ENCODE data around the gene LMAN1.

The LMAN1 gene

DNA sequence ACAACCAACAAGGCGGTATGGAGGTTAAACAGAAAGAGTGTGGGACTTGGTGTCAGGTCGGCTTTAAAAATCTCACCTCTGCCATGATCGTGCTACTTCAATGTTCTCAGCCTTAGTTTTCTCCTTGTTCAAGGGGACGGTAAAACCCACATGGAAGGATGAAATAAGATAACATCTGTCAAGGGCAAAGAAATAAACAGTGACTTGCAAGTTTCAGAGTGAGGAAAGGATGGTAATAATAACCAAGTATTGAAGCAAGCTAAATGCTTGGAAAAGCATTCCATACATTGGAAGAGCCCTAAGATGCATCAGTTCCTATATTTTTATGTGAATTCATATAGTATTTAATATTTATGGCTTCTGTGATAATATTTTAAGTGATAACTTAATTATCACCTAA, 29.8 kb upstream of the LMAN1 start:
- Histone ChIP-seq H3K4me1 (ENCODE audit: control insufficient read depth, low read depth, low read length) (peaks cover 2% of the 10 kb centered on the region), H4K8ac (ENCODE audit: low read depth, low read length) (no peak overlapping the region), H2BK5ac (ENCODE audit: low read length) (no peak overlapping the region), H3K36me3 (ENCODE audit: control insufficient read depth, insufficient read depth, low read length) (no peaks in the 10 kb centered on the region), H2AK5ac (ENCODE audit: low read length) (no peak overlapping the region), H3K4me2 (ENCODE audit: low read length) (no peak overlapping the region), H3K79me1 (ENCODE audit: low read length) (no peaks in the 10 kb centered on the region), H2BK120ac (ENCODE audit: low read depth, low read length) (no peak overlapping the region), H3K79me2 (ENCODE audit: control insufficient read depth, insufficient read depth, low read length) (no peaks in the 10 kb centered on the region), H4K5ac (ENCODE audit: low read length) (no peak overlapping the region), H3K9ac (ENCODE audit: low read length) (no peak overlapping the region), H3K56ac (ENCODE audit: low read length) (no peak overlapping the region), H2BK15ac (replicated peaks; ENCODE audit: low read depth) (no peak overlapping the region), H3K4me3 (ENCODE audit: low read length) (no peak overlapping the region), H3K27ac (ENCODE audit: low read depth, low read length) (no peak overlapping the region), H3K18ac (ENCODE audit: low read length) (no peak overlapping the region), H3K23ac (ENCODE audit: low read length) (no peak overlapping the region), H3K4ac (ENCODE audit: low read depth, low read length) (no peak overlapping the region), H3K27me3 (ENCODE audit: insufficient read depth, low read length, poor library complexity) (peaks cover 19% of the 10 kb centered on the region)
- no peak for DNase-seq
- no CpG with 5 or more reads among the region's 4 CpGs for WGBS (ENCODE audit: extremely low coverage, insufficient coverage, low lambda C conversion rate)

DNA sequence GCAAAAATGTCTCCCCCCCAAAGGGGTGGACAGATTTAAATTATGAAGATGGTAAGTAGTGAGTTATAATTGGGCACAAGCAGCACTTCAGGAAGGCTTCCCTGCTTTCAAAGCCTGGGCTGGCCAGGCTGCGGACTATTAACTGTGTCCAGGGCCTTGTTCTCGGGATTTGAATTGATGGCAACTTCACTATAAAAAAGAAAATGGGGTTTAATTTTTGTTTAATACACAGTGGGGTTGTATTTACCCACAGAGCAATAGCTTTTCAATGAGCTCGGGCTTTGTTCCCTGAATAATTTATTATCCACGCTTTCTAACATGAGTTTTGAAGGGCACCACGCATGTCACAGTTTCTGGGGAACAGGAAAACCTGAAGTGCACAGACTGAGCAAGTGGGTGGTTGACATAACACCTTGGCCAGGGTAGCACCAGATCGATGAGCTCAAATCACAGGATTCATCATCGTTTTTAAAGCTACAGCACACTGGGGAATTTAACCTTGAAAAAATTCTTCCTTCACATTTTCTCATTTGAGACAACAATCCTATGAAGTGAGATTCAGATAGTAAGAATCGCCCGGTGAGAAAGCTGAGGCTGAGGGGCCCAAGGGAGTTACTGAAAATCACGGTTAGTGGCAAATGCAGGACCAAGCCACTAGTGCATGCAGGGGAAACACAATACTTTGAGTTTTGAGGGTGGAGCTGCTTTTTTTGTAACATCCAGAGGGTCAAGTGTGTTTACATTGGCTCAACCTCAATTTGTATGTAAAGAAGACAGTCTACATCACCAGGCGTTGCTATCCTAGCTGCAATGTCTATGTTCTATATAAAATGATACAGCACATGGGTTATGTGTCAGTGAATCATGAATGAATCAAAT, 28.9 kb upstream of the LMAN1 start:
- Histone ChIP-seq H3K4me3 (ENCODE audit: low read length) (no peak overlapping the region), H2BK15ac (replicated peaks; ENCODE audit: low read depth) (no peak overlapping the region), H2BK120ac (ENCODE audit: low read depth, low read length) (no peak overlapping the region), H2BK5ac (ENCODE audit: low read length) (no peak overlapping the region), H3K4ac (ENCODE audit: low read depth, low read length) (no peak overlapping the region), H3K4me1 (ENCODE audit: control insufficient read depth, low read depth, low read length) (peaks cover 2% of the 10 kb centered on the region), H3K36me3 (ENCODE audit: control insufficient read depth, insufficient read depth, low read length) (no peaks in the 10 kb centered on the region), H3K27me3 (ENCODE audit: insufficient read depth, low read length, poor library complexity) (peaks cover 19% of the 10 kb centered on the region), H3K18ac (ENCODE audit: low read length) (no peak overlapping the region), H3K23ac (ENCODE audit: low read length) (no peak overlapping the region), H3K9ac (ENCODE audit: low read length) (no peak overlapping the region), H3K27ac (ENCODE audit: low read depth, low read length) (no peak overlapping the region), H3K4me2 (ENCODE audit: low read length) (no peak overlapping the region), H3K79me1 (ENCODE audit: low read length) (no peaks in the 10 kb centered on the region), H4K5ac (ENCODE audit: low read length) (no peak overlapping the region), H3K79me2 (ENCODE audit: control insufficient read depth, insufficient read depth, low read length) (no peaks in the 10 kb centered on the region), H3K56ac (ENCODE audit: low read length) (no peak overlapping the region), H4K8ac (ENCODE audit: low read depth, low read length) (no peak overlapping the region), H2AK5ac (ENCODE audit: low read length) (no peak overlapping the region)
- WGBS (ENCODE audit: extremely low coverage, insufficient coverage, low lambda C conversion rate), result no CpG with 5 or more reads among the region's 11 CpGs
- DNase-seq, result no peak

DNA sequence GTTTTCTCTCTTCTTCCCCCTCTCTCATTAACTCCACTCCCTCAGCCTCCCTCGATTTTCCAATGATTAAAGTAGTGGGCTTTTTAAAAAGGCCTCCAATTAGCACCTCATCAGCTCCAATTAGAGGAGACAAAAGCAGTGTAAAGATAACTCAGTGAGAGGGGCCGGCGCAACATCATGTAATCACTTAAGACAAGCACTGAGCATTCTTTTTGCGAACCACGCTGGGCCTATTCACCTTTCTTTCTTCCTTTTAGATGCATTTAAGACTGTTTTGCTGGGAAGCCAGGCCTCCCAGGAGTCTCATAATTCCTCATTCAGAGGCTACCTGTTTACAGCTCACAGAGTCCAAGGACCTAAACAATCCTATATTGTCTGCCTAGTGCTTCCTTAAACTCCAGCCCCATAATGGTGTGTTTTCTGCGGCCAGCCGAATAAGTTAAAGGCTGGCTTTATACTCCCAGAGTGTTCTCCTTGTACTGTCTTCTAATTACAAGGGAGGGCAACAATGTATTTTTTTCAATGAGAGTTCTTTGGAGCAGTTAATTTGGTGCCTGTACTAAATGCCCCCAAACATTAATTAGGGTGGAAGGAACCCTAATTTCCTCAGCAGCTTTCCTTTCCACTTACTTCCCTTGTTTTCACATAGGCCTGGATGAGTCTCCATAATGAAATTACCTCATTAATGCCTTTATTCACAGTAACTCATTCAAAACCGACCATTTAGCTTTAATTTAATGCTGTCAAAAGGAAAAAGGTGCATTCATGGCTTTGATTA, 28.0 kb upstream of the LMAN1 start:
- H3K4me3 ChIP-seq (ENCODE audit: low read length), result no peak overlapping the region
- H3K79me1 ChIP-seq (ENCODE audit: low read length), result no peaks in the 10 kb centered on the region
- H3K27me3 ChIP-seq (ENCODE audit: insufficient read depth, low read length, poor library complexity), result peaks cover 19% of the 10 kb centered on the region
- no peak overlapping the region for H3K27ac ChIP-seq (ENCODE audit: low read depth, low read length)
- no peak overlapping the region for H3K18ac ChIP-seq (ENCODE audit: low read length)
- no peak overlapping the region for H3K9ac ChIP-seq (ENCODE audit: low read length)
- no peak overlapping the region for H2BK5ac ChIP-seq (ENCODE audit: low read length)
- peak; percentile 91 for DNase-seq
- H4K5ac ChIP-seq (ENCODE audit: low read length), result no peak overlapping the region
- H3K56ac ChIP-seq (ENCODE audit: low read length), result no peak overlapping the region
- no peak overlapping the region for H3K4me2 ChIP-seq (ENCODE audit: low read length)
- peaks cover 2% of the 10 kb centered on the region for H3K4me1 ChIP-seq (ENCODE audit: control insufficient read depth, low read depth, low read length)
- no peak overlapping the region for H4K8ac ChIP-seq (ENCODE audit: low read depth, low read length)
- no peak overlapping the region for H2BK15ac ChIP-seq (replicated peaks; ENCODE audit: low read depth)
- H2BK120ac ChIP-seq (ENCODE audit: low read depth, low read length), result no peak overlapping the region
- no peaks in the 10 kb centered on the region for H3K36me3 ChIP-seq (ENCODE audit: control insufficient read depth, insufficient read depth, low read length)
- H3K79me2 ChIP-seq (ENCODE audit: control insufficient read depth, insufficient read depth, low read length), result no peaks in the 10 kb centered on the region
- WGBS (ENCODE audit: extremely low coverage, insufficient coverage, low lambda C conversion rate), result no CpG with 5 or more reads among the region's 8 CpGs
- no peak overlapping the region for H2AK5ac ChIP-seq (ENCODE audit: low read length)
- H3K4ac ChIP-seq (ENCODE audit: low read depth, low read length), result no peak overlapping the region
- H3K23ac ChIP-seq (ENCODE audit: low read length), result no peak overlapping the region

DNA sequence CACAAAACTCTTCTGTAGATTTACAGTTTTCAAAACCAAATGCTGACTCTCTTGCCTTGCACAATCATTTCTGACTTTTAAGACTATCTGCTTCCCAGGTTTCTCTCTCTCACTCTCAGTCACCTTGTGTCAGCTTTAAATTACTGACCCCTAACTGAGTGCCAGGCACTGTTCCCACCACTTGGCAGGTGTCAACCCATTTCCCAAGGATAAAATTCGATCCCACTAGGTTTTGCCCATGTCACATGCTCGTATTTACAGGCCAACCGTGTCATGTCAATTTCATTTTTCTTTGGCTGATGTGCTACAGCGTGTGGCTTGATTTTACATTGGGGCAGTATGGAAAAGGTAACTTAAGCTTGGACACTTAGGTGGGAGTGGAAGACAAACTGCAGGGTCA, 26.1 kb upstream of the LMAN1 start:
- no CpG with 5 or more reads among the region's 4 CpGs for WGBS (ENCODE audit: extremely low coverage, insufficient coverage, low lambda C conversion rate)
- no peaks in the 10 kb centered on the region for H3K79me2 ChIP-seq (ENCODE audit: control insufficient read depth, insufficient read depth, low read length)
- H4K5ac ChIP-seq (ENCODE audit: low read length), result no peak overlapping the region
- no peak overlapping the region for H3K23ac ChIP-seq (ENCODE audit: low read length)
- H3K9ac ChIP-seq (ENCODE audit: low read length), result no peak overlapping the region
- peaks cover 2% of the 10 kb centered on the region for H3K4me1 ChIP-seq (ENCODE audit: control insufficient read depth, low read depth, low read length)
- H3K79me1 ChIP-seq (ENCODE audit: low read length), result no peaks in the 10 kb centered on the region
- DNase-seq, result no peak
- no peak overlapping the region for H3K4ac ChIP-seq (ENCODE audit: low read depth, low read length)
- no peak overlapping the region for H3K27ac ChIP-seq (ENCODE audit: low read depth, low read length)
- H4K8ac ChIP-seq (ENCODE audit: low read depth, low read length), result no peak overlapping the region
- H3K4me3 ChIP-seq (ENCODE audit: low read length), result no peak overlapping the region
- H2BK5ac ChIP-seq (ENCODE audit: low read length), result no peak overlapping the region
- H3K36me3 ChIP-seq (ENCODE audit: control insufficient read depth, insufficient read depth, low read length), result no peaks in the 10 kb centered on the region
- no peak overlapping the region for H2BK15ac ChIP-seq (replicated peaks; ENCODE audit: low read depth)
- no peak overlapping the region for H2BK120ac ChIP-seq (ENCODE audit: low read depth, low read length)
- H3K18ac ChIP-seq (ENCODE audit: low read length), result no peak overlapping the region
- H3K56ac ChIP-seq (ENCODE audit: low read length), result no peak overlapping the region
- no peak overlapping the region for H3K4me2 ChIP-seq (ENCODE audit: low read length)
- H3K27me3 ChIP-seq (ENCODE audit: insufficient read depth, low read length, poor library complexity), result peaks cover 19% of the 10 kb centered on the region
- H2AK5ac ChIP-seq (ENCODE audit: low read length), result no peak overlapping the region

DNA sequence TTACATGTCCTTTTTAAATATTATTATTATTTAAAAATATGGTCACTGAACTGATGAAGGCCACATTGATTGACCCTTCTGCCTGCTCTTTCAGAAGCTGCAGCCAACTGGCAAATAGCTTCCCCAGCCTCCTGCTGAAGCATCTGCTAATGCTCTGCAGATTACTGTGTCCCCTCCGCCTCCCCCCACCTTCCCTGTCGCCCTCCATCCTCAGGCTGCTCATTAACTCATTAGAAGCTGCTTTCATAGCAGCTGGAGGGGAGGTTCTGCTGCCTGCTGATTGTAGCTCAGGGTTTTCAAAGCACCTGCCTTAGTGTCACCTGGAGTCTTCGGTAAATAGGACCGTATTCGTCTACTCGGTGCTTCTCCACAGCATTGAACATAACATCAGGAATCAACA, 24.8 kb upstream of the LMAN1 start:
- H3K27ac ChIP-seq (ENCODE audit: low read depth, low read length), result no peak overlapping the region

More for the DNA sequence above, 24.8 kb upstream of the LMAN1 start:
- DNase-seq, result no peak
- H3K4me1 ChIP-seq (ENCODE audit: control insufficient read depth, low read depth, low read length), result peaks cover 2% of the 10 kb centered on the region
- H4K5ac ChIP-seq (ENCODE audit: low read length), result no peak overlapping the region
- no peak overlapping the region for H3K4me3 ChIP-seq (ENCODE audit: low read length)
- peaks cover 19% of the 10 kb centered on the region for H3K27me3 ChIP-seq (ENCODE audit: insufficient read depth, low read length, poor library complexity)
- H2BK120ac ChIP-seq (ENCODE audit: low read depth, low read length), result no peak overlapping the region
- H2BK15ac ChIP-seq (replicated peaks; ENCODE audit: low read depth), result no peak overlapping the region
- H4K8ac ChIP-seq (ENCODE audit: low read depth, low read length), result no peak overlapping the region
- no peak overlapping the region for H3K23ac ChIP-seq (ENCODE audit: low read length)
- H2BK5ac ChIP-seq (ENCODE audit: low read length), result no peak overlapping the region
- no peak overlapping the region for H3K9ac ChIP-seq (ENCODE audit: low read length)
- H3K18ac ChIP-seq (ENCODE audit: low read length), result no peak overlapping the region
- WGBS (ENCODE audit: extremely low coverage, insufficient coverage, low lambda C conversion rate), result no CpG with 5 or more reads among the region's 6 CpGs
- H3K36me3 ChIP-seq (ENCODE audit: control insufficient read depth, insufficient read depth, low read length), result no peaks in the 10 kb centered on the region
- H3K4ac ChIP-seq (ENCODE audit: low read depth, low read length), result no peak overlapping the region
- no peak overlapping the region for H3K4me2 ChIP-seq (ENCODE audit: low read length)
- no peak overlapping the region for H2AK5ac ChIP-seq (ENCODE audit: low read length)
- no peaks in the 10 kb centered on the region for H3K79me2 ChIP-seq (ENCODE audit: control insufficient read depth, insufficient read depth, low read length)
- H3K79me1 ChIP-seq (ENCODE audit: low read length), result no peaks in the 10 kb centered on the region
- H3K56ac ChIP-seq (ENCODE audit: low read length), result no peak overlapping the region

All from mesendoderm (in vitro differentiated cells).